ENCODE data around the gene RINL. TPM values are rescaled to one million over a fixed set of nuclear protein-coding genes. Genes with fewer than 3 reads are reported as not detected.

RINL gene
- total and polyA plus RNA-seq, 12 donors, result 1.6 to 14.5 (median 3.1) TPM

DNA sequence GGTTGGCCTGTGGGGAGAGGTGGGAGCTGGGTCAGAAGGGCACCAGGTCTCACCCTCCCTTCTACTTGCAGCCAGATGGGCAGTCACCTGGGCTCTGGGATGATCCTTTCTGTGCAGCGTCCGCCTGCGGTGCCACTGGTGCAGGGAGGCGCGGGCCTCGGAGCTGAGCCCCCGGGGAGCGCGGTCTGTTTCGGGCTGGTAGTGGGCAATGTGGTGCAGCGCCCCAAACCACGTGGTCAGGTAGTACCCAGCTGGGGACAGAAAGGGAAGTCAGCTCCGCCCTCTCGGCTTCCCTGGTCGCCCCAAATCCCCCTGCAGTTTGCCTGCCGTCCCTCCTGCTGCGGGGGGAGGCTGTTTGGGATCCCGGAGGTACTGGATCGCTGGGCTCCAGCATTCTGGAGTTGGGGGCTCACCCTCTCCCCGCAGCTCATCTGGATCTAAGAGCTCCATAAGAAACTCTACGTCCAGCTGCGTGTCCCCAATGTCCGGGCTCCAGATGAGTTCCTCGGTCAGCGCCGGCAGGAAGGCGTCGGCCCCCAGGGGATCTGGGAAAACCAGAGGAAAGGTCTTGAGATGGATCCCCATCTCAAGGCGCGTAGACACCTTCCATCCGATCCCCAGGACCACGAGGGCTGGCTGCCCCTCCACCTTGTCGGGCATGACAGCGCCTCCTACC, 8.8 kb downstream of the RINL start:
- Histone ChIP-seq H3K27ac (peak overlapping the region in 8 of 10 donors; percentile 5 to 77 (median 44)), H3K9me3 (no peaks in the 10 kb centered on the region), H3K4me1 (peaks cover 0 to 40% (median 18%) of the 10 kb centered on the region in 9 donors), H3K36me3 (peaks cover 0 to 7% (median 0%) of the 10 kb centered on the region in 9 donors), H3K4me3 (peak overlapping the region; percentile 32 to 74 (median 56)), H3K27me3 (no peaks in the 10 kb centered on the region)
- intact Hi-C loops (cut with DNase I), result no loop called here
- ATAC-seq, result peak; percentile 4 to 46 (median 24)
- TF ChIP-seq, protein P1, sequence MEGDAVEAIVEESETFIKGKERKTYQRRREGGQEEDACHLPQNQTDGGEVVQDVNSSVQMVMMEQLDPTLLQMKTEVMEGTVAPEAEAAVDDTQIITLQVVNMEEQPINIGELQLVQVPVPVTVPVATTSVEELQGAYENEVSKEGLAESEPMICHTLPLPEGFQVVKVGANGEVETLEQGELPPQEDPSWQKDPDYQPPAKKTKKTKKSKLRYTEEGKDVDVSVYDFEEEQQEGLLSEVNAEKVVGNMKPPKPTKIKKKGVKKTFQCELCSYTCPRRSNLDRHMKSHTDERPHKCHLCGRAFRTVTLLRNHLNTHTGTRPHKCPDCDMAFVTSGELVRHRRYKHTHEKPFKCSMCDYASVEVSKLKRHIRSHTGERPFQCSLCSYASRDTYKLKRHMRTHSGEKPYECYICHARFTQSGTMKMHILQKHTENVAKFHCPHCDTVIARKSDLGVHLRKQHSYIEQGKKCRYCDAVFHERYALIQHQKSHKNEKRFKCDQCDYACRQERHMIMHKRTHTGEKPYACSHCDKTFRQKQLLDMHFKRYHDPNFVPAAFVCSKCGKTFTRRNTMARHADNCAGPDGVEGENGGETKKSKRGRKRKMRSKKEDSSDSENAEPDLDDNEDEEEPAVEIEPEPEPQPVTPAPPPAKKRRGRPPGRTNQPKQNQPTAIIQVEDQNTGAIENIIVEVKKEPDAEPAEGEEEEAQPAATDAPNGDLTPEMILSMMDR (IDR thresholded peaks at IDR 0.05), result no peak
- peak in 1 of 2 donors; percentile 35 for DNase-seq
- WGBS, 2 donors, result 6 to 8% methylated on average over 34 of the region's 34 CpGs

- intact Hi-C loops (cut with DNase I), result no loop called here
- Histone ChIP-seq H3K9me3 (no peaks in the 10 kb centered on the region), H3K36me3 (peaks cover 0 to 7% (median 0%) of the 10 kb centered on the region in 9 donors), H3K27ac (no peak overlapping the region), H3K4me1 (peaks cover 0 to 47% (median 19%) of the 10 kb centered on the region in 9 donors), H3K4me3 (peak overlapping the region in 3 of 10 donors; percentile 57 to 62 (median 61)), H3K27me3 (no peaks in the 10 kb centered on the region)
- no peak for DNase-seq
- no peak for ATAC-seq
- TF ChIP-seq, protein P1 (IDR thresholded peaks at IDR 0.05), result no peak
- 90 to 94% methylated on average over 6 of the region's 6 CpGs for WGBS, 2 donors
These were observed 9.5 kb downstream of the RINL start for GRCh38 chr19:38868551-38868950.

GRCh38 chr19:38867171-38867780, 10.8 kb downstream of the RINL start:
- WGBS, 2 donors, result 78 to 85% methylated on average over 10 of the region's 10 CpGs
- H3K27me3 ChIP-seq, result no peaks in the 10 kb centered on the region
- H3K27ac ChIP-seq, result no peak overlapping the region
- intact Hi-C loops (cut with DNase I), result no loop called here
- TF ChIP-seq, protein P1 (IDR thresholded peaks at IDR 0.05), result no peak
- no peaks in the 10 kb centered on the region for H3K9me3 ChIP-seq
- peaks cover 0 to under 1% (median 0%) of the 10 kb centered on the region in 9 donors for H3K36me3 ChIP-seq
- no peak for ATAC-seq
- H3K4me3 ChIP-seq, result no peak overlapping the region
- no peak for DNase-seq
- H3K4me1 ChIP-seq, result peaks cover 5 to 59% (median 32%) of the 10 kb centered on the region in 9 donors

GRCh38 chr19:38862321-38863059, 15.6 kb downstream of the RINL start:
- DNase-seq (peak in 1 of 2 donors; percentile 45), ATAC-seq (peak; percentile 77 to 96 (median 89))
- H3K27me3 ChIP-seq, result no peaks in the 10 kb centered on the region
- intact Hi-C loops (cut with DNase I), result no loop called here
- H3K36me3 ChIP-seq, result no peaks in the 10 kb centered on the region
- 58 to 65% methylated on average over 10 of the region's 10 CpGs for WGBS, 2 donors
- no peaks in the 10 kb centered on the region for H3K9me3 ChIP-seq
- peak overlapping the region in 9 of 10 donors; percentile 6 to 79 (median 58) for H3K27ac ChIP-seq
- H3K4me1 ChIP-seq, result peaks cover 0 to 52% (median 21%) of the 10 kb centered on the region in 9 donors
- H3K4me3 ChIP-seq, result no peak overlapping the region
- TF ChIP-seq, protein P1 (IDR thresholded peaks at IDR 0.05), result no peak
